HEK293T (cell line): ENCODE measurements around the gene OR6A2.

Source experiments
- ARNT ChIP-seq: fragments of 450-650 bp; IDR thresholded peaks from 2 replicates; pipeline ENCODE4 v1.6.1; 2017; ENCODE audit warnings: mild to moderate bottlenecking
- BHLHE40 ChIP-seq: fragments of 450-650 bp; IDR thresholded peaks from 2 replicates; pipeline ENCODE4 v1.6.1; 2016; ENCODE audit warnings: mild to moderate bottlenecking, moderate library complexity, borderline replicate concordance
- ELF4 ChIP-seq: fragments of 450-650 bp; IDR thresholded peaks from 2 replicates; pipeline ENCODE4 v1.6.1; 2017; ENCODE audit warnings: antibody characterized with exemption
- FOXA1 ChIP-seq: fragments of 450-650 bp; IDR thresholded peaks from 2 replicates; pipeline ENCODE4 v1.6.1; 2016; ENCODE audit warnings: mild to moderate bottlenecking
- FOXK2 ChIP-seq: fragments of 450-650 bp; IDR thresholded peaks from 2 replicates; pipeline ENCODE4 v1.6.1; 2016; ENCODE audit warnings: mild to moderate bottlenecking
- FOXM1 ChIP-seq: fragments of 450-650 bp; IDR thresholded peaks from 2 replicates; pipeline ENCODE4 v1.6.1; 2017; ENCODE audit warnings: mild to moderate bottlenecking, borderline replicate concordance
- L3MBTL2 ChIP-seq: fragments of 450-650 bp; conservative IDR thresholded peaks from 2 replicates; pipeline ENCODE4 v1.6.1; 2016; ENCODE audit warnings: mild to moderate bottlenecking
- NFRKB ChIP-seq: fragments of 450-650 bp; IDR thresholded peaks from 2 replicates; pipeline ENCODE4 v1.6.1; 2016; ENCODE audit warnings: mild to moderate bottlenecking, moderate library complexity
- SP1 ChIP-seq: fragments of 450-650 bp; IDR thresholded peaks from 2 replicates; pipeline ENCODE4 v1.6.1; 2017
- SUZ12 ChIP-seq: fragments of 450-650 bp; IDR thresholded peaks from 2 replicates; pipeline ENCODE4 v1.6.1; 2016; ENCODE audit warnings: mild to moderate bottlenecking
- TARDBP ChIP-seq: fragments of 450-650 bp; IDR thresholded peaks from 2 replicates; pipeline ENCODE4 v1.6.1; 2016
- ZNF384 ChIP-seq: fragments of 450-650 bp; IDR thresholded peaks from 2 replicates; pipeline ENCODE4 v1.6.1; 2016

DNA sequence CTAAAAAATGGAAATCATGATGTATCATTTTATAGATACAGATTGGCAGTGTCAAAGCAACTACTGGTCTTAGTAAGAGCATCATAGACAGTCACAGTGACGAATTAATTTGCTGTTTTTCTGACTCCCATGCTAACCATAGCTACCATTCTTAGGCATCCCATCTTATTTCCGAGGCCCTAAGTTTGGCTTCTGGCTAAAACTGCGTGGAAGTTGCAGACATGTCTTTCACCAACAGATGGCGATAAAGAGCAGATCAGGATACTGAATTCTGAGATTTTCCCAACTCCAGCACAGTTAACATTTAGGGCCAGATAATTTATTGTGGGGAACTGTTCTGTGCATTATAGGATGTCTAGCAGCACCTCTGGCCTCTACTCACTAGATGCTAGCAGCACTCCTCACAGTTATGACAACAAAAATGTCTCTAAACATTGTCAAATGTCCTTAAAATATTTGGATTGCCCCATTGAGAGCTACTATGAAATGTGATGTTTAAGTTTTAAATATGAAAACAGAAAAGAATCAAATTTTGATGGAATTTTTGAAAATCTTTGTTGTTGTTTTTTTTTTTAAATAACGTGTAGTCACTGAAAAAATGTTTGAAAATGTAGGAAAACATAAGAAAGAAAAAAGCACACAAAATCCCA is 44.1 kb downstream of the OR6A2 start:
- TF ChIP-seq SP1 (no peak), FOXM1 (no peak), FOXA1 (no peak), ELF4 (no peak), FOXK2 (no peak), BHLHE40 (no peak), TARDBP (no peak), ARNT (no peak), SUZ12 (no peak), L3MBTL2 (no peak), ZNF384 (no peak), NFRKB (no peak)
